Measurements from ENCODE around the gene OSBPL10.

OSBPL10 gene

DNA sequence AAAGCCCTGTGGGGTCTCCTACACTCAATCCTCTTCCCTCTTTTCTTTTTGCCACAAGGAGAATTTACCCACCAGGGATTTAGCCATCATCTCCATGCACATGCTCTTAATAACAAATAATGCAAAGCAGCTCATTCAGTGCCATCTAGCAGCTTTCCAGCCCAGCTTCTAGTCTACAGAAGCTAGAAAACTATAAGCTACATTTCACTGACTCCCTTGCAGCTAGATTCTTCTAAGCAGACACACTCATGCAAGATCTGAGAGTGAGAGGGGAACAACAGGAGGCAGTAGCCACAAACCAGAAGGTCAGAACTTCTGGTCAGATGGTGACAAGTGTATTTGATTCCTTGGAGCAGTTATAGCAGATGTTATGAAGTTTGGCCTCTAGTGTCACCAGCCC, 25.5 kb downstream of the OSBPL10 start:
- DNase-seq = no peak

GRCh38 chr3:31953636-31954035, 27.4 kb downstream of the OSBPL10 start:
- DNase-seq = no peak

- no peak for DNase-seq
Observed at GRCh38 chr3:31953091-31953490, 28.0 kb downstream of the OSBPL10 start.

GRCh38 chr3:31952205-31952604, 28.9 kb downstream of the OSBPL10 start:
- DNase-seq = no peak

GRCh38 chr3:31948280-31948679, 32.8 kb downstream of the OSBPL10 start:
- no peak for DNase-seq

DNA sequence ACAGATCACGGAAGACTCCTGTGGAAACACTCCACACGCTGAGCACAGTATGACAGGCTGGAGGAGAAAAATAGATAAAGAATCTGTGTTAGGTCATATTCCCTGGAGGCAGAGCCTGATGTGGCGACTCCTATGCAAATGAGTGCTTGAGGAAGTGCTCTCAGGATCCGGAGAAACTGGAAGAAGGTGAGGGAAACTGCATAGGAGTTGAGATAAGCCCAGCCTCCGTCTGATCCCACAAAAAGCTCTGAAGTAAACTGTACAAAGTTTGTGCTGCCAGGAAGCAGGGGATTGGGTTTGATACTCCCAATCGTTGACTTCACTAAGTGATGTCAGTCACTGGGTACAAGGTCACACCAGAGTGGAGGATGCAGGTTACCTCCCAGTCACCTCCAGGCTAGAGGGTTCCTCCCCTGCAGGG, 33.4 kb downstream of the OSBPL10 start:
- no peak for DNase-seq

- no peak for DNase-seq
Observed at GRCh38 chr3:31947162-31947561, 33.9 kb downstream of the OSBPL10 start.

- no peak for DNase-seq
Observed at GRCh38 chr3:31946484-31947081, 34.5 kb downstream of the OSBPL10 start.

DNA sequence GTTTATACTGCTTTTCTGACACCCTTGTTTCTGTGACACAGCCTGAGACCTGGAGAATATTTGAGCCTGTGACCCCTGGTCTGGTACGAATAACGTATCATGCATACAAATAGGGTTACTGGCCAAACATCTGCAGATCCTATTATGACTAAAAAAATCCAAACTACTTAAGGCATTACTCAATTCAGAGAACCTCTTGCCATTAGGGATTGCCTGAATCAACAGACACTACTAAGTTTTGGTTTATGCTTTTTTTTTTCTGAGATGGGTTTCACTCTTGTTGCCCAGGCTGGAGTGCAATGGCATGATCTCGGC, 35.4 kb downstream of the OSBPL10 start:
- no peak for DNase-seq

DNA sequence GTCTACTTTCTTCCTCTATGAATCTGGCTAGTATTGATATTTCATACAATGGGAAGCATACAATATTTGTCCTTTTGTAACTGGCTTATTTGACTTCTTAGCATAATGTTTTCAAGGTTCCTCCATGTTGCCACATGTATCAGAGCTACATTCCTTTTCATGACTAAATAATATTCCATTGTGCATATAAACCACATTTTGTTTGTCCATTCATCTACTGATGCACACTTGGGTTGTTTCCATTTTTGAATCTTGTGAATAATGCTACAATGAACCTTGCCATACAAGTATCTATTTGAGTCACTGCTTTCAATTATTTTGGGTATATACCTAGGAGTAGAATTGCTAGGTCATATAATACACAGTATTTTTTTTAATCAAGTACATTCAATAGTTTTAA, 38.0 kb downstream of the OSBPL10 start:
- DNase-seq = no peak

- DNase-seq = no peak
Observed at GRCh38 chr3:31942446-31942845, 38.6 kb downstream of the OSBPL10 start.

GRCh38 chr3:31937225-31937624, 43.8 kb downstream of the OSBPL10 start:
- no peak for DNase-seq

GRCh38 chr3:31936420-31937060, 44.5 kb downstream of the OSBPL10 start:
- DNase-seq = no peak

DNA sequence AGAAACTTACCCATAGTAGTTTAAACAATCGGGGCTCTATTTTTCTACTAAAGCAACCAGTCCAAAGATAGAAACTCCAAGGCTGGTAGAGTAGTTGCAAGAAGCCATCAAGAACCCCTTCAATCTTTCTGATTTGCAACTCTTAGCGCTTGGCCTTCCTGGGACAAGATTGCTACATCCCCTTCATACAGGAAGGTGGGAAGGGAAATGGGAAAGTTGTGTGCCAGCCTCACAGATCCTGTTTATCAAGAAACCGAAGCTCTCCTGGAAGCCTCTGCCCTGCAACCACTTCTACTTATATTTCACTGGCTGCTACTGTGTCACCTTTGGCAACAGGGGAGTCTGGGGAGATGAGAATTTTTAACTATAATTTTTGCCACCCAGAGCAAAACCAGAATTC, 46.2 kb downstream of the OSBPL10 start:
- DNase-seq = no peak

DNA sequence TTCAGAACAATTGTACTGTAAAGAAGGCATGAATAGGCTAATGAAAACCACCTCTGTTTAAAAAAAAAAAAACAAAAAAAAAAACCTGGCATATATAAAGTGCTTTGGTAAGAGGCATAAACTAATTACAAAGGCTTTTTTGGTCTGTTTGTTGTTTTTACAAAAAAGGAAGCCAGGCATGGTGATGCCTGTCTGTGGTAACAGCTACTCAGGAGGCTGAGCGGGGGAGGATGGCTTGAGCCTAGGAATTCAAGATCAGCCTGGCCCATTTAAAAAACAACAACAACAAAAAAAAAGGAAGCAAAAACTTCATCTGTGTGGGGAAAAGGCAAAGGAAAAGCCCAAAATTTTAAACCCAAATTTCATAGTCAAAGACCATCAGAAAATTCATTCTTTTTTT, 47.0 kb downstream of the OSBPL10 start:
- DNase-seq = no peak

- no peak for DNase-seq
Observed at GRCh38 chr3:31932990-31933389, 48.1 kb downstream of the OSBPL10 start.

GRCh38 chr3:31929826-31930502, 51.1 kb downstream of the OSBPL10 start:
- DNase-seq = no peak

- no peak for DNase-seq
Observed at GRCh38 chr3:31927811-31928210, 53.3 kb downstream of the OSBPL10 start.

DNA sequence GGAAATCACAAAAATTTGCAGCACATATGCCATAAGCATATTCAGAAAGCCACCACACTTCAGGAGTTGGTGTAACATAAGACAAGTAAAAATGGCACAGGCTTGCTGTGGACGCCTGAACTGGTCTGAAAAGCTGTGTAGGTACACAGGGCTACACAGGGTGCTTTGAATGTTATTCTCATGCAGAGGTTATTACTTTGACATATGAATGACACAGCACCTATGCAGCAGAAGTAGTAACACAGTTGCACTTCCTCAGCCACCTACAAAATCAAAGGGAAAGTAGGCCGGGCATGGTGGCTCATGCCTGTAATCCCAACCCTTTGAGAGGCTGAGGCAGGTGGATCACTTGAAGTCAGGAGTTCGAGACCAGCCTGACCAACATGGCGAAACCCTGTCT, 54.5 kb downstream of the OSBPL10 start:
- no peak for DNase-seq

GRCh38 chr3:31925271-31925630, 55.8 kb downstream of the OSBPL10 start:
- DNase-seq = no peak

DNA sequence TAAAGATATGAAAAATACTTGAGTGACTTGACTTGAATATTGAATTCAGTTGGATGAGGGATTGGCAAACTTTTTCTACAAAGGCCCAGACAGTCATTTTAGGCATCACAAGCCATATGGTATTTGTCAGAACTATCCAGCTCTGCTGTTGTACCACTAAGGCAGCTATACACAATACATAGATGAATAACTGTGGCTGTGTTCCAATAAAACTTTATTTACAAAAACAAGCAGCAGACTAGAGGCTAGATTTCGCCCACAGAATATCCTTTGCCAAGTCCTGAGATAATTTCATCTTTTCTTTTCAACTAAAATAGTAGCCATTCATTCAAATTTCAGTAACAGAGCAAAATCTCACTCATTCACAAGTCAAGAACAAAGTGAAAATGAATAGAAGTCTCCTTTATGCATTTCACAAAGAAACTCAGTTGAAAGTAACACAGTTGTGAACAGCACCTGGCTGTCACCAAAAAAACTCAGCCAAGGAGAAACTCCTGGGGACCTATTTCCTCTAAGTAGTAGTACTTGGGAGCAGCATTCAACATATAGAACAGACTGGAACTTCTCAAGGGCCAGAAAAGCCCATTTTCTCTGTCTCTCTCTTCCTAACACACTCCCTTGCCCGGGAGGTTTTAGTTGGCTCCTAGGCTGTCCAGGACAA, 56.3 kb downstream of the OSBPL10 start:
- no peak for DNase-seq

DNA sequence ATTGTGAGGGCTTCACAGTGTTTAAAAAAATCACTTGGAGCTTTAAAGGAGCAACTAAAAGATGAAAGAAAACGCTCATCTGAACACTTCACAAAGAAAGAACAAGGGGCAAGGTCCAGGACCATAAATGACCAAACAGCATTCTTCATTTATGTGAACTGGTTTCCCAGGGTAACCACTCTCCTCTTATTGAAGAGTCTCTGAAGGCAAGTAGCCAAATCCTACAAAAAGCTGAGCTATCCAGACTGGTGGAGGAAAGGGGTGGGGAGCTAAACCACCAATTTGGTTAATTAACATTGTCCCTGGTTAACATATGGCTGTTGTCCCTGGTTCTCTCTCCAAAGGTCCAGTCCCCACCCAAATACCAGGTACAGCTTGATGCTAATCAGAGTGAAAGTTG, 58.1 kb downstream of the OSBPL10 start:
- DNase-seq = no peak

DNA sequence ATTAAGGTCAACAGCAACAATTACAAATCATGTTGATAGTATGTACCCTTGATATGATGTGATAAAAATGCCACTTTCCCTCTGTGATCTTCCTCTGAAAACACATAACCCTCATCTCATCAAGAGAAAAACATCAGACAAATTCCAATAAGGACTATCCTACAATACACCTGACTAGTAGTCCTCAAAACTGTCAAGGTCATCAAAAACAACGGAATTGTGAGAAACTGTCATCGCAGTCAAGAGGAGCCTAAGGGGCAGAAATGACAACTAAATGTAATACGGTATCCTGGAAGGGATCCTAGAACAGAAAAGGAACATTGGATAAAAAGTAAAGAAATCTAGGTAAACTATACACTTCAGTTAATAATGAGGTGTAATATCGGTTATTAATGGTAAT, 59.2 kb downstream of the OSBPL10 start:
- no peak for DNase-seq

GRCh38 chr3:31920310-31920709, 60.8 kb downstream of the OSBPL10 start:
- no peak for DNase-seq

All from stimulated activated CD8-positive, alpha-beta memory T cell treated with anti-CD3 and anti-CD28 coated beads, Interleukin-4, amount 100 ng/mL, for 48 hours (primary cell).